Kidney (tissue), 14 donors: ENCODE data around the gene HIBADH. TPM values are rescaled to one million over a fixed set of nuclear protein-coding genes. Genes with fewer than 3 reads are reported as not detected.

Source experiments
- DNase-seq, 5 donors: peaks; one replicate each; pipeline ENCODE4 v3.0.0-alpha.2; 2013 to 2020
- FAIRE-seq: peaks from 2 replicates; lab custom pipeline; 2012; peaks lifted over from hg19 to GRCh38; lab: Jason Lieb, UNC
- H3K27ac ChIP-seq, 2 donors: one replicate each; pipeline ENCODE4 v1.7.0; 2013; ENCODE audit warnings: low read depth in 2 of 2, low read length in 2 of 2, inconsistent platforms in 1 of 2
- H3K27me3 ChIP-seq: one replicate; pipeline ENCODE4 v1.7.1; 2013; ENCODE audit warnings: low read length, inconsistent platforms; ENCODE audit not compliant: control insufficient read depth, insufficient read depth
- H3K36me3 ChIP-seq, 3 donors: one replicate each; pipeline versions ENCODE4 v1.7.0 to v1.7.1; 2013; ENCODE audit warnings: low read length in 3 of 3, control low read depth in 1 of 3, inconsistent platforms in 1 of 3; ENCODE audit not compliant: insufficient read depth in 3 of 3, control insufficient read depth in 2 of 3
- H3K4me1 ChIP-seq, 3 donors: one replicate each; pipeline versions ENCODE4 v1.7.0 to v1.7.1; 2013; ENCODE audit warnings: low read length in 3 of 3, inconsistent platforms in 1 of 3, low read depth in 1 of 3; ENCODE audit not compliant: control insufficient read depth in 2 of 3, insufficient read depth in 2 of 3
- H3K4me3 ChIP-seq, 3 donors: one replicate each; pipeline versions ENCODE4 v1.7.0 to v1.8.1; 2013; ENCODE audit warnings: low read length in 3 of 3, control low read depth in 1 of 3, inconsistent platforms in 1 of 3
- H3K9ac ChIP-seq, 3 donors: one replicate each; pipeline versions ENCODE4 v1.7.0 to v1.7.1; 2013; ENCODE audit warnings: low read length in 3 of 3, control low read depth in 1 of 3, inconsistent platforms in 1 of 3
- H3K9me3 ChIP-seq, 3 donors: one replicate each; pipeline versions ENCODE4 v1.7.0 to v1.7.1; 2013; ENCODE audit warnings: low read length in 3 of 3, control low read depth in 1 of 3, inconsistent platforms in 1 of 3; ENCODE audit not compliant: control insufficient read depth in 2 of 3, insufficient read depth in 1 of 3
- intact Hi-C: fragments of 100-400 bp; cut with DNase I; formaldehyde crosslinking; loops from one replicate; pipeline ENCODE4 v1.11.1; 2022
- polyA plus RNA-seq: library from polyadenylated mRNA; stranded (reverse); fragments of 350-450 nt; fragmentation: Illumina TruSeq; extraction: RNeasy Lipid Tissue Mini Kit (QIAGEN cat#74804); gene quantifications from one replicate; pipeline ENCODE4 v1.2.3, GENCODE V29; 2014; ENCODE audit warnings: low read depth, low replicate concordance; ENCODE audit not compliant: insufficient read depth
- total RNA-seq: library from RNA; stranded (reverse); fragmentation: NEBNext Ultra II Directional; extraction: Animal tissue kit (Norgen Biotek cat#: 25700); gene quantifications from one replicate; pipeline ENCODE4 v1.2.1, GENCODE V29; 2021
- TF ChIP-seq, protein P1 (sequence below): IDR thresholded peaks from 3 replicates; pipeline ENCODE4 v1.5.1; 2012; ENCODE audit warnings: mild to moderate bottlenecking, moderate library complexity, borderline replicate concordance; ENCODE audit not compliant: insufficient read depth; ENCODE audit errors: extremely low read depth
- donor health status: control.
- donor health status: control.
- donor health status: control.
- donor health status: control.
- donor health status: control.
- donor health status: DM: yes; HTN: yes; CAD: no.
- donor health status: Normal renal cell carcinoma (clear cell type).

HIBADH gene
- total and polyA plus RNA-seq, 2 donors from 2014 or later, result 42.6 to 160 TPM

- no peak for DNase-seq
- no peak for FAIRE-seq
- H3K4me1 ChIP-seq, result peaks cover under 1 to 3% (median 1%) of the 10 kb centered on the region in 3 donors
- no peak overlapping the region for H3K4me3 ChIP-seq
- H3K9me3 ChIP-seq, result no peaks in the 10 kb centered on the region
- no peak overlapping the region for H3K9ac ChIP-seq
- no peak overlapping the region for H3K27ac ChIP-seq
- no peaks in the 10 kb centered on the region for H3K36me3 ChIP-seq
- intact Hi-C loops, result no loop called here
- H3K27me3 ChIP-seq, result no peaks in the 10 kb centered on the region
- TF ChIP-seq, protein P1, sequence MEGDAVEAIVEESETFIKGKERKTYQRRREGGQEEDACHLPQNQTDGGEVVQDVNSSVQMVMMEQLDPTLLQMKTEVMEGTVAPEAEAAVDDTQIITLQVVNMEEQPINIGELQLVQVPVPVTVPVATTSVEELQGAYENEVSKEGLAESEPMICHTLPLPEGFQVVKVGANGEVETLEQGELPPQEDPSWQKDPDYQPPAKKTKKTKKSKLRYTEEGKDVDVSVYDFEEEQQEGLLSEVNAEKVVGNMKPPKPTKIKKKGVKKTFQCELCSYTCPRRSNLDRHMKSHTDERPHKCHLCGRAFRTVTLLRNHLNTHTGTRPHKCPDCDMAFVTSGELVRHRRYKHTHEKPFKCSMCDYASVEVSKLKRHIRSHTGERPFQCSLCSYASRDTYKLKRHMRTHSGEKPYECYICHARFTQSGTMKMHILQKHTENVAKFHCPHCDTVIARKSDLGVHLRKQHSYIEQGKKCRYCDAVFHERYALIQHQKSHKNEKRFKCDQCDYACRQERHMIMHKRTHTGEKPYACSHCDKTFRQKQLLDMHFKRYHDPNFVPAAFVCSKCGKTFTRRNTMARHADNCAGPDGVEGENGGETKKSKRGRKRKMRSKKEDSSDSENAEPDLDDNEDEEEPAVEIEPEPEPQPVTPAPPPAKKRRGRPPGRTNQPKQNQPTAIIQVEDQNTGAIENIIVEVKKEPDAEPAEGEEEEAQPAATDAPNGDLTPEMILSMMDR, result no peak
Observed at GRCh38 chr7:27656724-27657123, 6.0 kb downstream of the HIBADH start.

DNA sequence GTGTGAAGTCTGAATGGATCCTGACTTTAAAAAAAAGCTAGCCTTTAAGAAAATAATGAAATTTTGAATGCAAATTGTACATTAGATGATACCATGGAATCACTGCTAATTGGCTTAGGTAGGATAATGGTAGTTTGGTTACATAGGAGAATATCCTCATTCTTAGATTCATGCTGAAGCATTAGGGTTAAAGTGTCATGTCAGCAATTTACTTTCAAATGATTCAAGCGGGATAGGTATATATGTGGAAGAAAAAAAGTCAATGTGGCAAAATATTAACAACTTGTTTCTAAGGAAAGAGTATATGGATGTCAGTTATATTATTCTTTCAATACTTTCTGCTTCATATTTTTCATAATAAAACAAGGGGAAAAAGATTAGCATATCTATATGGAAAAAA is 7.5 kb downstream of the HIBADH start:
- FAIRE-seq (no peak), DNase-seq (no peak)
- H3K36me3 ChIP-seq, result no peaks in the 10 kb centered on the region
- intact Hi-C loops, result no loop called here
- H3K27me3 ChIP-seq, result no peaks in the 10 kb centered on the region
- TF ChIP-seq, protein P1, result no peak
- H3K27ac ChIP-seq, result no peak overlapping the region
- H3K4me3 ChIP-seq, result no peak overlapping the region
- no peak overlapping the region for H3K9ac ChIP-seq
- no peaks in the 10 kb centered on the region for H3K9me3 ChIP-seq
- H3K4me1 ChIP-seq, result peaks cover 0 to 3% (median 0%) of the 10 kb centered on the region in 3 donors

DNA sequence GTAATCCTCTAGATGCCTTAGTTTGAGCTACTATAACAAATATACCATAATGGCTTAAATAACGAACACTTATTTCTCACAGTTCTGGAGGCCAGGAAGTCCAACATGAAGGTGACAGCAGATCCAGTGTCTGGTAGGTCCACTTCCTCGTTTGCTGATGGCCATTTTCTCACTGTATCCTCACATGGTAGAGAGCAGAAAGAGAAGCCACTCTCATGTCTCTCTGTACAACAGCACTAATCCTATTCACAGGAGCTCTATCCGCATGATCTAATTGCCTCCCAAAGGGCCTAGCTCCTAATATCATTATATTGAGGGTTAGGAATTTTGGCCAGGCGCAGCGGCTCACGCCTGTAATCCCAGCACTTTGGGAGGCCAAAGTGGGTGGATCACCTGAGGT is 10.2 kb downstream of the HIBADH start:
- Histone ChIP-seq H3K4me3 (no peak overlapping the region), H3K27me3 (no peaks in the 10 kb centered on the region), H3K9ac (no peak overlapping the region), H3K9me3 (no peaks in the 10 kb centered on the region), H3K27ac (no peak overlapping the region), H3K36me3 (peaks cover 0 to 2% (median 0%) of the 10 kb centered on the region in 3 donors), H3K4me1 (no peaks in the 10 kb centered on the region)
- FAIRE-seq (no peak), DNase-seq (no peak)
- TF ChIP-seq, protein P1, result no peak
- intact Hi-C loops, result no loop called here

DNA sequence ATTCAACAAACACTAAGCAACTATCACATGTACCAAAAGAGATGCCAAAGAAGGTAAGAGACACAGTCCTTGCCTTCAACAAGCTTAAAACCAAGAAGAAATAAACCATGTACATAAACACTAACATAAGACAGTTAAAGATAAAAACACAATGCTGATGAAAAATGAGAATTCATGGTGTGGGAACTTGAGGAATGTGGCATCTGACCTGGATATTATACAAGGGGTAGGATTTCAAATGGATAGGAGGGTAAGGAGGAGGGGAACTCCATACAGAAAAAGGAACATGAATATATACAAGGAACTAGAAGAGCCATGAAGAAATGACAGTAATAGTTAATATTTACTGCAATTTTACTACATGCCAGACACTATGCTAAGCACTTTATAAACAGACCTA is 11.0 kb downstream of the HIBADH start:
- intact Hi-C loops, result no loop called here
- DNase-seq (no peak), FAIRE-seq (no peak)
- no peaks in the 10 kb centered on the region for H3K9me3 ChIP-seq
- TF ChIP-seq, protein P1, result no peak
- H3K27me3 ChIP-seq, result no peaks in the 10 kb centered on the region
- no peaks in the 10 kb centered on the region for H3K4me1 ChIP-seq
- no peak overlapping the region for H3K4me3 ChIP-seq
- H3K27ac ChIP-seq, result no peak overlapping the region
- peaks cover 0 to 5% (median 2%) of the 10 kb centered on the region in 3 donors for H3K36me3 ChIP-seq
- no peak overlapping the region for H3K9ac ChIP-seq
